DOHH2 (cell line): ENCODE data around the gene PYGM.

Experiments used
- H3F3A ChIP-seq: fragments of 200-600 bp; sonication (generic), shearing (Covaris generic); 2 replicates; pipeline ENCODE4 v1.6.0; 2016; ENCODE audit warnings: antibody characterized with exemption, mild to moderate bottlenecking; ENCODE audit not compliant: control insufficient read depth, insufficient read depth
- H3K27ac ChIP-seq: fragments of 200-600 bp; sonication (generic); 2 replicates; pipeline ENCODE4 v1.5.1; 2014; ENCODE audit warnings: low read depth, mild to moderate bottlenecking, low read length, moderate library complexity
- H3K27me3 ChIP-seq: fragments of 200-600 bp; sonication (generic); 2 replicates; pipeline ENCODE4 v1.6.1; 2014; ENCODE audit warnings: mild to moderate bottlenecking, low read length, mixed read lengths; ENCODE audit not compliant: control insufficient read depth
- H3K36me3 ChIP-seq: fragments of 200-600 bp; sonication (generic); 2 replicates; pipeline ENCODE4 v1.6.1; 2014; ENCODE audit warnings: mild to moderate bottlenecking, low read length, moderate library complexity, mixed read lengths; ENCODE audit not compliant: control insufficient read depth
- H3K4me1 ChIP-seq: fragments of 200-600 bp; sonication (generic); 2 replicates; pipeline ENCODE4 v1.6.1; 2014; ENCODE audit warnings: mild to moderate bottlenecking, low read length, mixed read lengths; ENCODE audit not compliant: control insufficient read depth
- H3K4me2 ChIP-seq: fragments of 200-600 bp; sonication (generic); 2 replicates; pipeline ENCODE4 v1.6.0; 2014; ENCODE audit warnings: mild to moderate bottlenecking, low read length, moderate library complexity
- H3K4me3 ChIP-seq: fragments of 200-600 bp; sonication (generic); 2 replicates; pipeline ENCODE4 v1.5.1; 2014; ENCODE audit warnings: mild to moderate bottlenecking, low read length, mixed read lengths
- H3K79me2 ChIP-seq: fragments of 200-600 bp; sonication (generic); 2 replicates; pipeline ENCODE4 v1.6.1; 2014; ENCODE audit warnings: mild to moderate bottlenecking, low read length, mixed read lengths; ENCODE audit not compliant: control insufficient read depth
- H3K9me2 ChIP-seq: fragments of 200-600 bp; sonication (generic); replicated peaks from 2 replicates; pipeline ENCODE4 v1.6.1; 2014; ENCODE audit warnings: mild to moderate bottlenecking, low read length, mixed read lengths; ENCODE audit not compliant: control insufficient read depth
- H3K9me3 ChIP-seq: fragments of 200-600 bp; sonication (generic); 2 replicates; pipeline ENCODE4 v1.6.1; 2014; ENCODE audit warnings: antibody characterized with exemption, low read length, mixed read lengths; ENCODE audit not compliant: control insufficient read depth, insufficient read depth
- H4K20me1 ChIP-seq: fragments of 200-600 bp; sonication (generic); 2 replicates; pipeline ENCODE4 v1.6.0; 2014; ENCODE audit warnings: low read depth, mild to moderate bottlenecking, antibody characterized with exemption, low read length, moderate library complexity; ENCODE audit not compliant: control insufficient read depth, insufficient read depth
- CTCF ChIP-seq: fragments of 200-600 bp; sonication (generic); IDR thresholded peaks from one replicate; pipeline ENCODE4 v1.5.1; 2014; ENCODE audit warnings: antibody characterized with exemption, mild to moderate bottlenecking, low read depth, low read length; ENCODE audit not compliant: poor library complexity, severe bottlenecking
- EZH2phosphoT487 ChIP-seq: fragments of 200-600 bp; sonication (generic); IDR thresholded peaks from 2 replicates; pipeline ENCODE4 v1.6.1; 2017; ENCODE audit warnings: borderline replicate concordance, mild to moderate bottlenecking, antibody characterized with exemption, low read length, moderate library complexity, mixed read lengths

The PYGM gene

GRCh38 chr11:64789331-64790204 lies 29.8 kb upstream of the PYGM start:
- Histone ChIP-seq H3F3A (peaks cover 13% of the 10 kb centered on the region), H3K27me3 (no peaks in the 10 kb centered on the region), H3K9me2 (no peaks in the 10 kb centered on the region), H3K79me2 (no peaks in the 10 kb centered on the region), H3K36me3 (peaks cover 42% of the 10 kb centered on the region), H3K4me3 (no peak overlapping the region), H3K9me3 (no peaks in the 10 kb centered on the region), H3K4me2 (no peak overlapping the region), H3K4me1 (peaks cover 9% of the 10 kb centered on the region), H4K20me1 (no peaks in the 10 kb centered on the region), H3K27ac (no peak overlapping the region)
- TF ChIP-seq CTCF: no peak
- TF ChIP-seq EZH2phosphoT487: no peak

GRCh38 chr11:64788321-64789215 lies 28.8 kb upstream of the PYGM start:
- Histone ChIP-seq H3K9me2 (no peaks in the 10 kb centered on the region), H3K79me2 (no peaks in the 10 kb centered on the region), H3K4me2 (no peak overlapping the region), H3K27me3 (no peaks in the 10 kb centered on the region), H3K9me3 (no peaks in the 10 kb centered on the region), H4K20me1 (no peaks in the 10 kb centered on the region), H3K4me1 (peaks cover 5% of the 10 kb centered on the region), H3K4me3 (no peak overlapping the region), H3K36me3 (peaks cover 38% of the 10 kb centered on the region), H3F3A (peaks cover 13% of the 10 kb centered on the region), H3K27ac (no peak overlapping the region)
- TF ChIP-seq CTCF: no peak
- TF ChIP-seq EZH2phosphoT487: no peak

GRCh38 chr11:64787526-64788320 lies 27.9 kb upstream of the PYGM start:
- Histone ChIP-seq H4K20me1 (no peaks in the 10 kb centered on the region), H3K4me3 (no peak overlapping the region), H3F3A (peaks cover 13% of the 10 kb centered on the region), H3K4me1 (peaks cover 11% of the 10 kb centered on the region), H3K27me3 (no peaks in the 10 kb centered on the region), H3K79me2 (no peaks in the 10 kb centered on the region), H3K9me2 (no peaks in the 10 kb centered on the region), H3K4me2 (no peak overlapping the region), H3K36me3 (peaks cover 38% of the 10 kb centered on the region), H3K27ac (no peak overlapping the region), H3K9me3 (no peaks in the 10 kb centered on the region)
- TF ChIP-seq CTCF: peak; percentile 80
- TF ChIP-seq EZH2phosphoT487: no peak
